Fibroblast of pulmonary artery (primary cell): ENCODE data around the gene PEAR1.

Experiments
- DNase-seq: peaks from one replicate; pipeline ENCODE4 v3.0.0-alpha.2; 2010; ENCODE audit warnings: low read depth
- H3K4me3 ChIP-seq: replicated peaks from 2 replicates; pipeline ENCODE4 v1.5.1; 2011; ENCODE audit warnings: low read depth, mild to moderate bottlenecking, control low read depth, low read length, moderate library complexity
- CTCF ChIP-seq: IDR thresholded peaks from 2 replicates; pipeline ENCODE4 v1.5.1; 2011; ENCODE audit warnings: mild to moderate bottlenecking, control low read depth, low read length, inconsistent platforms; ENCODE audit errors: missing control alignments

PEAR1 gene

DNA sequence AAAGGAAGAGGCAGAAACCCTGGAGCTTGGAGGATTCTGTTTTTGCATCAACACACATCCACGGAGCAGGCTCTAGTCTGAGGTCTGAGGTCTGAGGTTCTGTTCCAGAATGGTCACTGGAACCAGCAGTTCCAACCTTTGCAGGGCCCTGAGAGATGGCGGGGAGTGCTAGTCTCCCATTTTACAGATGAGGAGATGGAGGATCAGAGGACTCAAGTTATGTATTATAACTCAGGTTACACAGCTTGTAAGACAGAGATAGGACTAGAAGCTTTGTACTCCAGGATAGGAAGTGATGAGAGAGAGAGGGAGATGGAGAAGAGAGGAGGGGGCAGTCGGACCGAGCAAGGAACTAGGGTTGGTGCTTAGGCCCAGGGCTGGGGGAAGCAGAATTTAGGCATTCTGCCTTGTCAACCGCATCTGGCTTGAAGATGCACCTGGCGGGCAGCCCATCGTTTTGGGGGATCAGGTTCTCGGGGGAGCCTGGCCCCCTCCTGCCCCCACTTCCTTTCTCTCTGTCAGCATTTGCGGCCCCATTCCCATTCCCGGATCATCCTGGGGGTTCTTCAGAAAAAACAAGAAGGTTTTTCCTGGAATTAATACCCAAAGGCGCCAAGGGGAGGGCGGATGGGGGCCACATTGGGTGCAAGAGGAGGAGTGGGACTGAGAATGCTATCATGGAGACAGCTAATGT lies 5.6 kb downstream of the PEAR1 start:
- DNase-seq: no peak
- no peak for TF ChIP-seq CTCF
- H3K4me3 ChIP-seq: no peak overlapping the region

- no peak for TF ChIP-seq CTCF
- DNase-seq: peak; percentile 63
- no peak overlapping the region for H3K4me3 ChIP-seq
These were observed 6.6 kb downstream of the PEAR1 start for GRCh38 chr1:156899956-156900718.

- no peak overlapping the region for H3K4me3 ChIP-seq
- no peak for TF ChIP-seq CTCF
- DNase-seq: no peak
These were observed 7.5 kb downstream of the PEAR1 start for GRCh38 chr1:156900896-156901589.

DNA sequence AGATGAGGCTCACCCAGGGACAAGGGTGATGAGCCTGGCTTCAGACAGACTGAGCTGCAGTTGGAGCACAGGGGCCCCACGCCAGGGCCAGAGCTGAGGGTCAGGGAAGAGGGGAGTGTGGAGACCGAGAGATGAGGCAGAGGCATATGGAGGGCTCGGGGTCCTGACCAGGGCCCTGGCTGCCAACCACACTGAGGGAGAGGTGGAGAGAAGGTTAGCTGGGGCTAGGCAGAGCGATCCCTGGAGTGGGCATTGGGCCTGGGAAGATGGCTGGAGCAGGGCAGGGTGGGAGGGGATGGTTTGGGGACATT lies 8.0 kb downstream of the PEAR1 start:
- no peak overlapping the region for H3K4me3 ChIP-seq
- DNase-seq: no peak
- no peak for TF ChIP-seq CTCF

GRCh38 chr1:156901966-156902915 lies 8.7 kb downstream of the PEAR1 start:
- no peak for TF ChIP-seq CTCF
- H3K4me3 ChIP-seq: no peak overlapping the region

GRCh38 chr1:156903328-156904091 lies 10.0 kb downstream of the PEAR1 start:
- no peak for TF ChIP-seq CTCF
- DNase-seq: no peak
- H3K4me3 ChIP-seq: no peak overlapping the region

More at GRCh38 chr1:156901966-156902915, 8.7 kb downstream of the PEAR1 start:
- no peak for DNase-seq
